ENCODE measurements around the gene TIMP4. TPM values are rescaled to one million over a fixed set of nuclear protein-coding genes. Genes with fewer than 3 reads are reported as not detected.

TIMP4 gene
- total RNA-seq (10 to 100 TPM in 1 of 7 donors, 1 to 10 TPM in 4, under 1 TPM in 2; 0.37 to 10.8 (median 2.5) TPM), polyA plus RNA-seq (1 to 10 TPM in 2 of 3 donors, under 1 TPM in 1; 0.43 to 2.4 (median 1.9) TPM)
- long read RNA-seq, donor 1 = 0 reads
- long read RNA-seq, donor 2, partial matches to known transcripts = 0 of 3 reads
- long read RNA-seq, donor 2, other reads (novel, unspliced or antisense) = 0 of 3 reads

DNA sequence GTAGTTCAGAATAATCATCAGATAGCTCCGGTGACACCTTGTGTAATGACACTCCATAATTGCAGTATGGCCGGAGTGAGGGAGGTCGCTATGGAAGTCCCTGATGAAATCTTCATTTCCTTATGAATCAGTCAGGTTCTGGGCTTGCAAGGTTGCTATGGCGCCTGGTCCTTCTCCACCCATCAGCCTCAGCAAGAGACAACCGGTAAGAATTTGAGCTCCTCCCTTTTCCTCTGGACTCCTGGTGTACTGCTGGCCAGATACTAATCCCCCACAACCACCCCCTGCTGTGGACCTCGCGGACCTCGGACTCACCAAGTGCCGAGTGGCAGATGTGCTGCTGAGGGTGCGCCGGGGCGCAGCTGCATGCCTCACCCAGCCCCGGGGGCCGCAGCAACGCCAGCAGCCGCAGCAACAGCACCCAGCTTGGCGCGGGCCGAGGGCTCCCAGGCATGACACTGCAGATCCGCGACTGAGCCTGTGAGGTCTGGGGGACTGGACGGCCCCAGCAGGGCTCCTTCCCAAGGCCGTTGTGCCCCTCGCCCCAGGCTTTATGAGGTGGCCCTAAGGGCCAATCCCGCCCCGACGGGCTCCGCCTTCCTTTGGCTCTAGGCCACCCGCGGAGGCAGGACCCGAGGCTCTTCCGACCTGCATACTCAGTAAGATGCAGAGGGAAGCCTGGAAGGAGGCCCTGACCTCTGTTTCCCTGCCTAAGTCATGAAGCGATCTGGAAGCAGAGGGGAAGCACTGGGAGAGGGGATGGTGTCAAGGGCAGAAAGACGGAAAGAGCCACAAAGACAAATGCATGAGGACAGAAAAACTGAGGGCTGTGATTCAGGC lies at the start of gene TIMP4:
Gene TIMP4 (minus strand): TSS at position 526 of the 840 bp plus-strand sequence. CDS start 72 bp downstream, at position 454.
- no peaks in the 10 kb centered on the region for H3K9me3 ChIP-seq
- H3K36me3 ChIP-seq = no peaks in the 10 kb centered on the region
- peaks cover 0 to 19% (median 8%) of the 10 kb centered on the region in 6 donors for H3K4me1 ChIP-seq
- intact Hi-C loops (cut with DNase I; ENCODE audit: low total_unique reads) = no loop called here
- peak; percentile 74 for DNase-seq
- H3K27me3 ChIP-seq (replicated peaks in 1 of 7) = peaks cover 0 to 20% (median 0%) of the 10 kb centered on the region in 7 donors
- TF ChIP-seq POLR2A (IDR thresholded peaks at IDR 0.05) (no peak), POLR2AphosphoS5 (IDR thresholded peaks at IDR 0.05) (peak in 2 of 3 donors; percentile 36 to 52)
- H3K4me3 ChIP-seq = peak within 1 kb of the TSS in 6 of 8 donors; percentile 8 to 63 (median 31)
- 18 to 36% (median 22%) methylated on average over 15 to 34 of the region's 34 CpGs for WGBS, 5 donors
- H3K27ac ChIP-seq = peak within 1 kb of the TSS in 3 of 8 donors; percentile 17 to 64 (median 55)

DNA sequence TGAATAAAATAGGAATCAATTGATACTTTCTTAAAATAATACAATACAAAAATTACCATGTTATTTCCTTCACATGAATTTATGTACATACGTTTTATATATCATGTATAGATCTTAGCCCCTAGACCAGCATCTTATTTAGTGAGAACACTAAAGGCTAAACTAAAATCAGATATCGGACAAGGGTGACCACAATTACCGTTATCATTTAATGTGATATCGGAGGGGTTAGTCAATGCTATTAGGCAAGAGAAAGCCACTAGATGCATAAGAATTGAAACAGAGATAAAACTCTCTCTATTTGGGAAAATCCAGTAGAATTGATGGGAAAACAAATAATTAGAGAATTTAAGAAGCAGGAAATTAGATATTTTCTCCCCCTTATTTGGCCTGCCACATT lies 46.5 kb upstream of the TIMP4 start:
- Histone ChIP-seq H3K27me3 (replicated peaks in 1 of 7) (no peaks in the 10 kb centered on the region), H3K36me3 (no peaks in the 10 kb centered on the region), H3K4me1 (peaks cover 0 to 7% (median 0%) of the 10 kb centered on the region in 6 donors), H3K27ac (no peak overlapping the region), H3K4me3 (no peak overlapping the region), H3K9me3 (peaks cover 0 to 13% (median 0%) of the 10 kb centered on the region in 8 donors)
- 91 to 98% (median 96%) methylated on average over 4 of the region's 4 CpGs for WGBS, 5 donors
- TF ChIP-seq POLR2A (IDR thresholded peaks at IDR 0.05) (no peak), POLR2AphosphoS5 (IDR thresholded peaks at IDR 0.05) (no peak)
- TF ChIP-seq, protein P1, sequence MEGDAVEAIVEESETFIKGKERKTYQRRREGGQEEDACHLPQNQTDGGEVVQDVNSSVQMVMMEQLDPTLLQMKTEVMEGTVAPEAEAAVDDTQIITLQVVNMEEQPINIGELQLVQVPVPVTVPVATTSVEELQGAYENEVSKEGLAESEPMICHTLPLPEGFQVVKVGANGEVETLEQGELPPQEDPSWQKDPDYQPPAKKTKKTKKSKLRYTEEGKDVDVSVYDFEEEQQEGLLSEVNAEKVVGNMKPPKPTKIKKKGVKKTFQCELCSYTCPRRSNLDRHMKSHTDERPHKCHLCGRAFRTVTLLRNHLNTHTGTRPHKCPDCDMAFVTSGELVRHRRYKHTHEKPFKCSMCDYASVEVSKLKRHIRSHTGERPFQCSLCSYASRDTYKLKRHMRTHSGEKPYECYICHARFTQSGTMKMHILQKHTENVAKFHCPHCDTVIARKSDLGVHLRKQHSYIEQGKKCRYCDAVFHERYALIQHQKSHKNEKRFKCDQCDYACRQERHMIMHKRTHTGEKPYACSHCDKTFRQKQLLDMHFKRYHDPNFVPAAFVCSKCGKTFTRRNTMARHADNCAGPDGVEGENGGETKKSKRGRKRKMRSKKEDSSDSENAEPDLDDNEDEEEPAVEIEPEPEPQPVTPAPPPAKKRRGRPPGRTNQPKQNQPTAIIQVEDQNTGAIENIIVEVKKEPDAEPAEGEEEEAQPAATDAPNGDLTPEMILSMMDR (IDR thresholded peaks at IDR 0.05 in 8 of 11, conservative IDR thresholded peaks at IDR 0.05 in 3 of 11) = no peak
- intact Hi-C loops (cut with DNase I; ENCODE audit: low total_unique reads) = no loop called here
- no peak for DNase-seq

DNA sequence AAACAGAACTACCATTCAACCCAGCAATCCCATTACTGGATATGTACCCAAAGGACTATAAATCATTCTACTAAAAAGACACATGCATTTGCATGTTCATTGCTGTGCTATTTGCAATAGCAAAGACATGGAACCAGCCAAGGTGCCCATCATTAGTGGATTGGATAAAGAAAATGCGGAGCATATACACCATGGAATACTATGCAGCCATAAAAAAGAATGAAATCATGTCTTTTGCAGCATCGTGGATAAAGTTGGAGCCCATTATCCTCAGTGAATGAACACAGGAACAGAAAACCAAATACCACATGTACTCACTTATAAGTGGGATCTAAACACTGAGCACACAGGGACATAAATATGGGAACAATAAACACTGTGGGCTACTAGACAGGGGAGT lies 43.1 kb upstream of the TIMP4 start:
- no peak overlapping the region for H3K4me3 ChIP-seq
- intact Hi-C loops (cut with DNase I; ENCODE audit: low total_unique reads) = no loop called here
- H3K27ac ChIP-seq = no peak overlapping the region
- no peaks in the 10 kb centered on the region for H3K27me3 ChIP-seq (replicated peaks in 1 of 7)
- peaks cover 0 to 5% (median 0%) of the 10 kb centered on the region in 8 donors for H3K9me3 ChIP-seq
- peaks cover 0 to 7% (median 0%) of the 10 kb centered on the region in 6 donors for H3K4me1 ChIP-seq
- H3K36me3 ChIP-seq = no peaks in the 10 kb centered on the region
- WGBS, 5 donors = 88 to 95% (median 90%) methylated on average over 2 of the region's 2 CpGs
- no peak for TF ChIP-seq POLR2AphosphoS5 (IDR thresholded peaks at IDR 0.05)
- TF ChIP-seq POLR2A (IDR thresholded peaks at IDR 0.05) = no peak
- TF ChIP-seq, protein P1 (IDR thresholded peaks at IDR 0.05 in 8 of 11, conservative IDR thresholded peaks at IDR 0.05 in 3 of 11) = no peak
- DNase-seq = no peak

DNA sequence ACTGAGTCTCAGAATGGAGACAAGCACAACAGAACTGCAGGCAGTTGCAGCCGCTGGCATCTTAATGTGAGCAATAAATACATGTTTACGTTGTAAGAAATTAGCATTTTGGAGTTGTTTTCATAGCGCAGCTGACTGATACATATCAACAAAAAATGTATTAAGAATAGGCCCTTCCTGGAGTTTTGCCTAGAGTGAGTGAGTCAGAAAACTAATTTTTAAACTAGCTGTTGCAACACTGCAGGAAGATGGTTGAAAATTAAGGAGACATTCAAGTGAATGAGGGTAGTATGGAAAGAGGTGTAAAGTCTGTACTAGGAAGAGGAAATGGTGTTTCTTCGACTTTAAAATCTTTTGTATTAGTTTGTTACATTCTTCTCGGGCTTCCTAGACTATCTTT lies 39.6 kb upstream of the TIMP4 start:
- no peak overlapping the region for H3K27ac ChIP-seq
- no peaks in the 10 kb centered on the region for H3K36me3 ChIP-seq
- DNase-seq = no peak
- H3K4me3 ChIP-seq = no peak overlapping the region
- peaks cover 0 to 24% (median 5%) of the 10 kb centered on the region in 6 donors for H3K4me1 ChIP-seq
- H3K27me3 ChIP-seq (replicated peaks in 1 of 7) = no peaks in the 10 kb centered on the region
- 71 to 78% (median 76%) methylated on average over 5 of the region's 5 CpGs for WGBS, 5 donors
- intact Hi-C loops (cut with DNase I; ENCODE audit: low total_unique reads) = no loop called here
- TF ChIP-seq, protein P1 (IDR thresholded peaks at IDR 0.05 in 8 of 11, conservative IDR thresholded peaks at IDR 0.05 in 3 of 11) = no peak
- TF ChIP-seq POLR2A (IDR thresholded peaks at IDR 0.05) = no peak
- TF ChIP-seq POLR2AphosphoS5 (IDR thresholded peaks at IDR 0.05) = no peak
- peaks cover 0 to 5% (median 0%) of the 10 kb centered on the region in 8 donors for H3K9me3 ChIP-seq

Measured in spleen (tissue), 13 donors.